ENCODE data around the gene ZFP36L2. TPM values are rescaled to one million over a fixed set of nuclear protein-coding genes. Genes with fewer than 3 reads are reported as not detected.

The ZFP36L2 gene
- total RNA-seq, 2 donors from 2014 or later, result 77.1 to 114 TPM

GRCh38 chr2:43207553-43208300 lies 18.7 kb downstream of the ZFP36L2 start:
- WGBS, 2 experiments (ENCODE audit: insufficient coverage in 1 of 2, insufficient read length in 1 of 2), result 74 to 83% methylated on average over 6 to 9 of the region's 9 CpGs

DNA sequence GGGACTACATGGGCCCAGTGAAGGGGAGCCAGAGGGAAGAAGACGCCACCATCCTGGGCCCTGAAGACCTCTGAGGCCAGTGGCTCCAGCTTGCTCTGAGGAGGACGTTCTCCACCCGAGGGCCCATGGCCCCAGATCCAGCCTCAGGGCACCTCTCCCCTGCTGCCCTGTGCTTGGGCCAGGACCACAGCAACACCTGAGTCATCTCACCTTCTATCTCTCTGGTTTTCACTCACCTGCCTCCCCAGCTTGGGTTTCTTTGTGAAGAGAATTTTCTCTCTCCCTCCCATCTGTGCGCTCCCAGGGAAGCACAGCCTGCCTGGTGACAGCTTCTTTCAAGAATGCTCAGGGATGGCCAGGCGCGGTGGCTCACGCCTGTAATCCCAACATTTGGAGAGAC lies 19.8 kb downstream of the ZFP36L2 start:
- no peaks in the 10 kb centered on the region for H3K4me1 ChIP-seq (ENCODE audit: control insufficient read depth, insufficient read depth, low read length)
- Mint-ChIP-seq H3K4me3 (no peak overlapping the region), H3K4me1 (peaks cover 20% of the 10 kb centered on the region), H3K27me3 (ENCODE audit: insufficient read depth) (no peaks in the 10 kb centered on the region), H3K27ac (no peak overlapping the region), H3K36me3 (ENCODE audit: low read depth) (no peaks in the 10 kb centered on the region), H3K9me3 (no peaks in the 10 kb centered on the region)
- H3K9ac ChIP-seq (ENCODE audit: extremely low read depth, low read length, poor library complexity, severe bottlenecking), result no peak overlapping the region
- TF ChIP-seq, protein P1, sequence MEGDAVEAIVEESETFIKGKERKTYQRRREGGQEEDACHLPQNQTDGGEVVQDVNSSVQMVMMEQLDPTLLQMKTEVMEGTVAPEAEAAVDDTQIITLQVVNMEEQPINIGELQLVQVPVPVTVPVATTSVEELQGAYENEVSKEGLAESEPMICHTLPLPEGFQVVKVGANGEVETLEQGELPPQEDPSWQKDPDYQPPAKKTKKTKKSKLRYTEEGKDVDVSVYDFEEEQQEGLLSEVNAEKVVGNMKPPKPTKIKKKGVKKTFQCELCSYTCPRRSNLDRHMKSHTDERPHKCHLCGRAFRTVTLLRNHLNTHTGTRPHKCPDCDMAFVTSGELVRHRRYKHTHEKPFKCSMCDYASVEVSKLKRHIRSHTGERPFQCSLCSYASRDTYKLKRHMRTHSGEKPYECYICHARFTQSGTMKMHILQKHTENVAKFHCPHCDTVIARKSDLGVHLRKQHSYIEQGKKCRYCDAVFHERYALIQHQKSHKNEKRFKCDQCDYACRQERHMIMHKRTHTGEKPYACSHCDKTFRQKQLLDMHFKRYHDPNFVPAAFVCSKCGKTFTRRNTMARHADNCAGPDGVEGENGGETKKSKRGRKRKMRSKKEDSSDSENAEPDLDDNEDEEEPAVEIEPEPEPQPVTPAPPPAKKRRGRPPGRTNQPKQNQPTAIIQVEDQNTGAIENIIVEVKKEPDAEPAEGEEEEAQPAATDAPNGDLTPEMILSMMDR (conservative IDR thresholded peaks at IDR 0.05), result no peak
- H3K4me3 ChIP-seq (ENCODE audit: low read length), result no peak overlapping the region
- no peaks in the 10 kb centered on the region for H3K27me3 ChIP-seq (ENCODE audit: control insufficient read depth, insufficient read depth, low read length, poor library complexity, severe bottlenecking)
- no peaks in the 10 kb centered on the region for H3K9me3 ChIP-seq (ENCODE audit: control insufficient read depth, low read length)
- no peak overlapping the region for H3K27ac ChIP-seq (ENCODE audit: low read depth, low read length)
- no peaks in the 10 kb centered on the region for H3K36me3 ChIP-seq (ENCODE audit: control insufficient read depth, insufficient read depth, low read length)
- DNase-seq, result no peak
- 95% methylated on average over 4 to 7 of the region's 7 CpGs for WGBS, 2 experiments (ENCODE audit: insufficient coverage in 1 of 2, insufficient read length in 1 of 2)

More at GRCh38 chr2:43207553-43208300, 18.7 kb downstream of the ZFP36L2 start:
- DNase-seq, result peak; percentile 82
- no peaks in the 10 kb centered on the region for H3K9me3 Mint-ChIP-seq
- no peaks in the 10 kb centered on the region for H3K27me3 ChIP-seq (ENCODE audit: control insufficient read depth, insufficient read depth, low read length, poor library complexity, severe bottlenecking)
- TF ChIP-seq, protein P1 (conservative IDR thresholded peaks at IDR 0.05), result peak; percentile 69
- H3K9me3 ChIP-seq (ENCODE audit: control insufficient read depth, low read length), result no peaks in the 10 kb centered on the region
- H3K27ac ChIP-seq (ENCODE audit: low read depth, low read length), result no peak overlapping the region
- H3K36me3 ChIP-seq (ENCODE audit: control insufficient read depth, insufficient read depth, low read length), result no peaks in the 10 kb centered on the region
- peaks cover 20% of the 10 kb centered on the region for H3K4me1 Mint-ChIP-seq
- H3K27me3 Mint-ChIP-seq (ENCODE audit: insufficient read depth), result no peaks in the 10 kb centered on the region
- H3K4me1 ChIP-seq (ENCODE audit: control insufficient read depth, insufficient read depth, low read length), result no peaks in the 10 kb centered on the region
- no peak overlapping the region for H3K4me3 Mint-ChIP-seq
- H3K27ac Mint-ChIP-seq, result no peak overlapping the region
- no peak overlapping the region for H3K9ac ChIP-seq (ENCODE audit: extremely low read depth, low read length, poor library complexity, severe bottlenecking)
- H3K36me3 Mint-ChIP-seq (ENCODE audit: low read depth), result no peaks in the 10 kb centered on the region
- H3K4me3 ChIP-seq (ENCODE audit: low read length), result no peak overlapping the region

- Mint-ChIP-seq H3K9me3 (no peaks in the 10 kb centered on the region), H3K27me3 (ENCODE audit: insufficient read depth) (no peaks in the 10 kb centered on the region), H3K27ac (no peak overlapping the region), H3K4me1 (peaks cover 19% of the 10 kb centered on the region), H3K4me3 (no peak overlapping the region), H3K36me3 (ENCODE audit: low read depth) (no peaks in the 10 kb centered on the region)
- WGBS, 2 experiments (ENCODE audit: insufficient coverage in 1 of 2, insufficient read length in 1 of 2), result 81 to 87% methylated on average over 8 to 11 of the region's 11 CpGs
- Histone ChIP-seq H3K4me3 (ENCODE audit: low read length) (no peak overlapping the region), H3K4me1 (ENCODE audit: control insufficient read depth, insufficient read depth, low read length) (peaks cover 6% of the 10 kb centered on the region), H3K27ac (ENCODE audit: low read depth, low read length) (no peak overlapping the region), H3K9ac (ENCODE audit: extremely low read depth, low read length, poor library complexity, severe bottlenecking) (no peak overlapping the region), H3K36me3 (ENCODE audit: control insufficient read depth, insufficient read depth, low read length) (no peaks in the 10 kb centered on the region), H3K9me3 (ENCODE audit: control insufficient read depth, low read length) (no peaks in the 10 kb centered on the region), H3K27me3 (ENCODE audit: control insufficient read depth, insufficient read depth, low read length, poor library complexity, severe bottlenecking) (no peaks in the 10 kb centered on the region)
- DNase-seq, result peak; percentile 54
- TF ChIP-seq, protein P1 (conservative IDR thresholded peaks at IDR 0.05), result no peak
These were observed 23.0 kb downstream of the ZFP36L2 start for GRCh38 chr2:43203373-43203772.
